GM18502 (cell line): ENCODE data around the gene ITPRIP.

Experiments
- ATAC-seq: cut with Tn5 transposase; IDR thresholded peaks from one replicate; pipeline ENCODE4 v1.9.1; 2021; ENCODE audit warnings: mild to moderate bottlenecking; ENCODE audit not compliant: unreplicated experiment, poor library complexity

Gene ITPRIP

DNA sequence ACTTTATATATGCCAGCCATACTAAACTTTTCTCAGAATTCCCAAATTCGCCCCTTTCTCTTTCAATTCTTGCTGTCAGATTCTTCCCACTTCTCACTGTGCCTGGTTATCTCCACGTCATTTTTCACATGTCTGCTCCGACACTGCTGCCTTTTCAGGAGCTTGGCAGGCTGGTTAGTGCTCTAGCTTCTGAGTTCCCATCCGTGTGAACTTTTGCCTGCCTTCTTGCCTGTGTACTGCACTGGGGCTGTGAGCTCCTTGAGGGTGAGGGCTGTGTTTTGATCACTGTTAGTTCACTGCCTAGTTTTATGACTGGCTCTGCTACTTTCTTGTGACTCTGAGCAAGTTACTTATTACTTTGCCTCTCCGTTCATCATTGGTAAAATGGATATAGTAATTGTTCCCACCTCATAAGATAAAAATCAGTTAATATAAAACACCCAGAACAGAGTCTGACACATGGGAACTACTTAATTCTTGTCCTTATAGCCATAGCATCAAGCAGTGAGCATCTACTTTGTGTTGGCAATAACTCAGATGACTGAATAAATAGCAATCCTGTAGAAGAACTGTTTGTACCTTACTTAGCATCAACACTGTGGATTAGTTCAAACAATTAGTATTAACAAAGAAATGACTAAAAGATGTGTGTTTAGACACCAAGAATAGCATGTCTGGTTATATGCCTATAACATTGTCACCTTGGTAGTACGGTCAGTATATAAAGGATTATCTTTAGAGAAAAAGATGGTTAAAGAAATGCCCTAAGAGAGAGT, 78.1 kb downstream of the ITPRIP start:
- no peak for ATAC-seq
